NT2/D1 (cell line): ENCODE results near the gene ATF6B.

Source experiments
- DNase-seq: peaks from one replicate; pipeline ENCODE4 v3.0.0-alpha.2; 2011; ENCODE audit warnings: low read depth, low spot score
- H3K27me3 ChIP-seq: 2 replicates; pipeline ENCODE4 v1.6.0; 2011; ENCODE audit warnings: mild to moderate bottlenecking; ENCODE audit not compliant: insufficient read length, insufficient read depth
- H3K36me3 ChIP-seq: 2 replicates; pipeline ENCODE4 v1.6.1; 2011; ENCODE audit warnings: mild to moderate bottlenecking, low read length, mixed read lengths; ENCODE audit not compliant: insufficient read depth, insufficient read length
- H3K4me1 ChIP-seq: 2 replicates; pipeline ENCODE4 v1.5.1; 2011; ENCODE audit not compliant: insufficient read depth, insufficient read length
- H3K4me3 ChIP-seq: 2 replicates; pipeline ENCODE4 v1.5.1; 2011; ENCODE audit warnings: low read depth; ENCODE audit not compliant: insufficient read length
- H3K9ac ChIP-seq: 2 replicates; pipeline ENCODE4 v1.6.0; 2011; ENCODE audit warnings: low read depth; ENCODE audit not compliant: insufficient read length
- H3K9me3 ChIP-seq: 2 replicates; pipeline ENCODE4 v1.5.1; 2011; ENCODE audit warnings: mild to moderate bottlenecking, low read length; ENCODE audit not compliant: insufficient read depth
- SUZ12 ChIP-seq: IDR thresholded peaks from 2 replicates; pipeline ENCODE4 v1.6.1; 2011; ENCODE audit not compliant: insufficient read length, insufficient read depth; ENCODE audit errors: extremely low read depth
- YY1 ChIP-seq: IDR thresholded peaks from 2 replicates; pipeline ENCODE4 v1.6.1; 2011; ENCODE audit not compliant: insufficient read length, insufficient read depth
- ZNF274 ChIP-seq: IDR thresholded peaks from 2 replicates; pipeline ENCODE4 v1.6.1; 2011; ENCODE audit warnings: mild to moderate bottlenecking, low read depth, low read length

Gene ATF6B

GRCh38 chr6:32127717-32128592 lies at the start of gene ATF6B:
Gene ATF6B, minus strand, starts transcription at chr6:32128246. Its CDS starts 39 bp downstream, at chr6:32128207.
- Histone ChIP-seq H3K4me3 (peak within 1 kb of the TSS; percentile 97), H3K36me3 (peaks cover 31% of the 10 kb centered on the region), H3K9me3 (no peaks in the 10 kb centered on the region), H3K9ac (peak within 1 kb of the TSS; percentile 94), H3K4me1 (peaks cover 4% of the 10 kb centered on the region), H3K27me3 (no peaks in the 10 kb centered on the region)
- TF ChIP-seq YY1, result peak; percentile 62
- TF ChIP-seq ZNF274, result no peak
- no peak for TF ChIP-seq SUZ12
- DNase-seq, result peak; percentile 95

DNA sequence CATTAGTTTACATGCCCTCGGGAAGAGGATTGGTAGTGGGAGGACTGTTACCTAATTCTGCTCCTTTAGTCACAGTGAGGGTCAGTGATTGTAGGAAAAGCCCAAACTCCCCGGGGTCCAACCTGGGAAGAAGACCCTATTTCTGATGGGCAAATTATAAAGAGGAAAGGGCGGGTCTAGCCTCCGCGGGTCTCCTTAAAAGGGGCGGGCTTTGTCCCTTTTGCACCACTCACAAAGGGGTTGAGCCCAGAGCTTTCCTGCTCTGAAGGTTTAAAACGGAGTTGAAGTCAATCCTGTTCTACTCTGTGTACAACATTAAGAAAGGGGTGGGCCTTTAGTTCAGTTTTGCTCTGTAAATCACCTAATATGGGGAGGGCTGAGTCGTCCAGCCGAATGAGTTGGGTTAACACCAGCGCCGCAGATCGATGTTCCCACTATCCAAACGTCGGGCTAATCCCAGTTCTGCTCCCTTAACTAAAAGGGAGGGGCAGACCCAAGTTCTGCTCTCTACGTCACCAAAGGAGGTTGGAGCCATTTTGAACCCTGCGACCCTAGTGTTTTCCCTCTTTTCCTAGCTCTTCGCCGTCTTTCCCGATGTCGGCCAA lies 49.2 kb upstream of the ATF6B start:
- Histone ChIP-seq H3K9me3 (no peaks in the 10 kb centered on the region), H3K4me1 (no peaks in the 10 kb centered on the region), H3K36me3 (peaks cover 41% of the 10 kb centered on the region), H3K27me3 (no peaks in the 10 kb centered on the region), H3K4me3 (peak overlapping the region; percentile 69), H3K9ac (peak overlapping the region; percentile 76)
- no peak for DNase-seq
- TF ChIP-seq SUZ12 (no peak), YY1 (no peak), ZNF274 (no peak)

GRCh38 chr6:32176476-32177182 lies 48.6 kb upstream of the ATF6B start:
- H3K36me3 ChIP-seq, result peaks cover 39% of the 10 kb centered on the region
- TF ChIP-seq YY1 (no peak), SUZ12 (no peak)
- no peak for DNase-seq
- no peaks in the 10 kb centered on the region for H3K4me1 ChIP-seq
- H3K27me3 ChIP-seq, result no peaks in the 10 kb centered on the region
- H3K4me3 ChIP-seq, result peak overlapping the region; percentile 69
- H3K9ac ChIP-seq, result peak overlapping the region; percentile 76
- no peaks in the 10 kb centered on the region for H3K9me3 ChIP-seq

- peak within 1 kb of the TSS; percentile 95 for H3K9ac ChIP-seq
- no peaks in the 10 kb centered on the region for H3K27me3 ChIP-seq
- H3K36me3 ChIP-seq, result peaks cover 39% of the 10 kb centered on the region
- DNase-seq, result peak; percentile 89
- H3K9me3 ChIP-seq, result no peaks in the 10 kb centered on the region
- TF ChIP-seq YY1, result no peak
- no peak for TF ChIP-seq SUZ12
- no peak for TF ChIP-seq ZNF274
- peak within 1 kb of the TSS; percentile 87 for H3K4me3 ChIP-seq
- H3K4me1 ChIP-seq, result no peaks in the 10 kb centered on the region
Measured at GRCh38 chr6:32175711-32176475, 47.8 kb upstream of the ATF6B start, which contains the start of gene AGPAT1. Gene AGPAT1, minus strand, starts transcription at chr6:32176084. Its CDS starts 4,588 bp downstream, at chr6:32171496.

GRCh38 chr6:32175322-32175710 lies 47.3 kb upstream of the ATF6B start:
- TF ChIP-seq ZNF274 (no peak), YY1 (no peak), SUZ12 (no peak)
- DNase-seq, result no peak
- Histone ChIP-seq H3K9me3 (no peaks in the 10 kb centered on the region), H3K4me3 (peak overlapping the region; percentile 87), H3K4me1 (no peaks in the 10 kb centered on the region), H3K9ac (peak overlapping the region; percentile 95), H3K27me3 (no peaks in the 10 kb centered on the region), H3K36me3 (peaks cover 43% of the 10 kb centered on the region)

DNA sequence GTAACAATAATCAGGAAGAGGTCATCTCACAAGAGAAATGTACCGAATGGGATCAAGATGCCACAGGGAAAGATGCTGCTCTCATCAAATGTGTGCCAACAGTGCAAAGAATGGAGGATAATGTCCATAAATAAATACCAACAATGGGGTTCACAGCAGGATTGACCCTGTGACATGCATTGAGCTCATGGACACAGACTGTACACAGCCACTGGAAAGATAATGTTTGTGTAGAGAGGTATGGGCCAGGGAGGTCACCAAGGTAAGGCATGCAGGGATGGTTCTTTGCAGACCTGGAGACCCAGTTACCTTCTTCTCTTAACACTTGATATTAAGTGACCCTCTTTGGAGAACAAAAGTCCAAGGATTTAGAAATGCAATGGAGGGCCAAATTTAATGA lies 46.4 kb upstream of the ATF6B start:
- TF ChIP-seq SUZ12 (no peak), YY1 (no peak), ZNF274 (no peak)
- Histone ChIP-seq H3K9ac (no peak overlapping the region), H3K4me1 (no peaks in the 10 kb centered on the region)

More for the DNA sequence above, 46.4 kb upstream of the ATF6B start:
- no peak for DNase-seq
- H3K36me3 ChIP-seq, result peaks cover 46% of the 10 kb centered on the region
- H3K27me3 ChIP-seq, result no peaks in the 10 kb centered on the region
- H3K4me3 ChIP-seq, result no peak overlapping the region
- H3K9me3 ChIP-seq, result no peaks in the 10 kb centered on the region
